Erythroblast (primary cell): ENCODE data around the gene ATF7IP2.

ENCODE experiments used
- GATA1 ChIP-seq: IDR thresholded peaks from 2 replicates; pipeline ENCODE4 v1.6.1; 2011; ENCODE audit warnings: low read depth, mild to moderate bottlenecking, control low read depth, low read length, moderate library complexity
- POLR2A ChIP-seq: IDR thresholded peaks from 2 replicates; pipeline ENCODE4 v1.6.1; 2011; ENCODE audit warnings: mild to moderate bottlenecking, low read length

DNA sequence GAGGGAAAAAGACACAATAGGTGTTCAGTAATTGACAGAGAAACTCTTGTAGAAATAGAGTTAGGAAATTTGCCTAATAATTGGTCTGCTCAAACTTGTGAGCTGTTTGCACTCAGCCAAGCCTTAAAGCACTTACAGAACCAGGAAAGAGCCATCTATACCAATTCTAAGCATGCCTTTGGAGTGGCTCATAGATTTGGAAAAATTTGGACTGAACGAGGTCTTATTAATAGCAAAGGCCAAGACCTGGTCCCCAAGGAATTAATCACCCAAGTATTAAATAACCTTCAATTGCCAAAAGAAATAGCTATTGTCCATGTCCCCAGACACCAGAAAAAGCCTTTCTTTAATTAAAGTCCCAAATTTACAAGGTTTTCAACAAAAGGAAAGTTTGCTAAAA lies 104.3 kb downstream of the ATF7IP2 start:
- no peak for TF ChIP-seq POLR2A
- no peak for TF ChIP-seq GATA1
